Nephron (organoid): ENCODE data around the gene CIZ1.

Experiments
- H3K27ac Mint-ChIP-seq, 3 experiments: 2 replicates each; pipeline ENCODE4 v1.8.0; 2020; ENCODE audit warnings: mixed read lengths in 3 of 3, mild to moderate bottlenecking in 2 of 3, moderate library complexity in 1 of 3
- H3K27me3 Mint-ChIP-seq: 2 replicates; pipeline ENCODE4 v1.8.0; 2021; ENCODE audit warnings: low read depth, mild to moderate bottlenecking, moderate library complexity, mixed read lengths
- H3K36me3 Mint-ChIP-seq: 2 replicates; pipeline ENCODE4 v1.8.0; 2020; ENCODE audit warnings: low read depth, mixed read lengths
- H3K4me1 Mint-ChIP-seq: 2 replicates; pipeline ENCODE4 v1.8.0; 2020; ENCODE audit warnings: mixed read lengths
- H3K4me3 Mint-ChIP-seq, 3 experiments: 2 replicates each; pipeline ENCODE4 v1.8.0; 2020; ENCODE audit warnings: mild to moderate bottlenecking in 3 of 3, mixed read lengths in 3 of 3, moderate library complexity in 2 of 3
- H3K9me3 Mint-ChIP-seq: 2 replicates; pipeline ENCODE4 v1.8.0; 2020; ENCODE audit warnings: mixed read lengths
- CTCF ChIP-seq, 3 experiments: fragments of 200-600 bp; sonication (generic); IDR thresholded peaks; one replicate each; pipeline ENCODE4 v1.5.0; 2021; ENCODE audit warnings: antibody characterized with exemption in 3 of 3; ENCODE audit not compliant: unreplicated experiment in 3 of 3

The CIZ1 gene

GRCh38 chr9:128226412-128226801 is 35.0 kb upstream of the CIZ1 start:
- no peak for TF ChIP-seq CTCF (IDR thresholded peaks at IDR 0.05; ENCODE audit: unreplicated experiment in 3 of 3)
- Mint-ChIP-seq H3K27me3 (no peaks in the 10 kb centered on the region), H3K36me3 (peaks cover 39% of the 10 kb centered on the region), H3K9me3 (no peaks in the 10 kb centered on the region), H3K27ac (no peak overlapping the region), H3K4me1 (no peaks in the 10 kb centered on the region), H3K4me3 (no peak overlapping the region)

DNA sequence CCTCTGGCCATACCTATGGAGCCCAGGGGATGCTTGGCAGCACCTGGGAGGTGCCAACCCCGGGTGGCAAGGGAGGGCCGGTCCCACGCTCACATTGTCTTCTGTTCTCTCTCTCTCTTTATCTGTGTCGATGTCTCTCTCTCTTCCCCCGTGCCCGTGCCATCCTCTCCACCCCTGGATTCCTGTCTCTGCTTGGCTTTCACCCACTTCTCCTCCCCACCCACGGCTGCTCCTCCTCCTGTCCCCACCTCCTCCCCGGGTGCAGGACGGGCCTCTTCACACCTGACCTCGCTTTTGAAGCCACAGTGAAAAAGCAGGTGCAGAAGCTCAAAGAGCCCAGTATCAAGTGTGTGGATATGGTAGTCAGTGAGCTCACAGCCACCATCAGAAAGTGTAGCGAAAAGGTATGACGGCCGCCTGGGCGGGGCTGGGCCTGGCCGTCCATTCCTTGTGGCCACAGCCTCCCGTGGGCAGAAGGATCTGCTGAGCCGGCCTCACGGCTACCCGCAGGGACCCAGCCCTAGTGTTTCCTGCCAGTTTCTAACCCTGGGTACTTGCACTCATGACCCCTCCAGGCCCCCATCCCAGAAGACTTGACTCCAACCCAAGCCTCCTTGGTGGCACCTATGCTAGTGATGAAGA is 34.5 kb upstream of the CIZ1 start:
- H3K4me3 Mint-ChIP-seq, result no peak overlapping the region
- no peak for TF ChIP-seq CTCF (IDR thresholded peaks at IDR 0.05; ENCODE audit: unreplicated experiment in 3 of 3)
- no peaks in the 10 kb centered on the region for H3K27me3 Mint-ChIP-seq
- H3K27ac Mint-ChIP-seq, result no peak overlapping the region
- H3K36me3 Mint-ChIP-seq, result peaks cover 41% of the 10 kb centered on the region
- no peaks in the 10 kb centered on the region for H3K4me1 Mint-ChIP-seq
- H3K9me3 Mint-ChIP-seq, result no peaks in the 10 kb centered on the region

DNA sequence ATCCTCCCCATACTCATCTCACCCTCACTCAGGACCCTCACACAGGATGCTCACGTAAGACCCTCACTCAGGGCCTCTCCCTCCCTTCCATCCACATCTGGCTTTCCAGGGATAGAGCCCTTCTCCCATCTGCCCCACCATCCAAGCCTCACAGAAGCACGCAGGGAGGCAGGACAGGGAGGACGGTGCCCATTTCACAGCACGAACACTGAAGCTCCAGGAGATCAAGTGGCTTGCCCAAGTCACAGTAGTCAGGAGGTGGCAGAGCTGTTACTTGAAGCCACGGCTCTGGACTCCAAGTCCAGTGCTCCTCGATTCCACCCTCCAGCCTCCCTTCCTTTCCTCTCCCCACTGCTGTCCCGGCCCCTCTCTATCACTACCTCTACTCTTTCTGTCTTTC is 33.5 kb upstream of the CIZ1 start:
- TF ChIP-seq CTCF (IDR thresholded peaks at IDR 0.05; ENCODE audit: unreplicated experiment in 3 of 3), result no peak
- Mint-ChIP-seq H3K36me3 (peaks cover 50% of the 10 kb centered on the region), H3K4me1 (no peaks in the 10 kb centered on the region), H3K9me3 (no peaks in the 10 kb centered on the region), H3K27me3 (no peaks in the 10 kb centered on the region), H3K27ac (no peak overlapping the region), H3K4me3 (no peak overlapping the region)

GRCh38 chr9:128222880-128223670 is 31.7 kb upstream of the CIZ1 start:
- no peak overlapping the region for H3K4me3 Mint-ChIP-seq
- H3K4me1 Mint-ChIP-seq, result peaks cover 11% of the 10 kb centered on the region
- H3K36me3 Mint-ChIP-seq, result peaks cover 56% of the 10 kb centered on the region
- no peak overlapping the region for H3K27ac Mint-ChIP-seq
- H3K27me3 Mint-ChIP-seq, result peaks cover 4% of the 10 kb centered on the region
- no peak for TF ChIP-seq CTCF (IDR thresholded peaks at IDR 0.05; ENCODE audit: unreplicated experiment in 3 of 3)
- H3K9me3 Mint-ChIP-seq, result no peaks in the 10 kb centered on the region

DNA sequence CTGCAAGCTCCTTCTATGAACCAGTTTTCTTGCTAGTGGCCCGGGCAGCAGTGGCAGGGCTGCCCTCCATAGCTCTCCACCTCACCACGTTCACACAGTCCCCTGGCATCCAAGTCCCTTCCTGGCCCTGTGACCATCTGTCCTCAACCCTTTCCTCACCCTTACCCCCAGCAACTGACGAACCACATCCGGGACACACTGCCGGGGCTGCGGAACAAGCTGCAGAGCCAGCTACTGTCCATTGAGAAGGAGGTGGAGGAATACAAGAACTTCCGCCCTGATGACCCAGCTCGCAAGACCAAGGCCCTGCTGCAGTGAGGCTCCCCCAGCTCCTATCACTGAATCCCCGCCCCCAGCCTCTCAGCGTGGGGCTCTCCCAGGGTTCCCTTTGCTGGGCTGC is 30.7 kb upstream of the CIZ1 start:
- H3K27ac Mint-ChIP-seq, result no peak overlapping the region
- H3K36me3 Mint-ChIP-seq, result peaks cover 53% of the 10 kb centered on the region
- peaks cover 13% of the 10 kb centered on the region for H3K4me1 Mint-ChIP-seq
- no peak for TF ChIP-seq CTCF (IDR thresholded peaks at IDR 0.05; ENCODE audit: unreplicated experiment in 3 of 3)
- H3K9me3 Mint-ChIP-seq, result no peaks in the 10 kb centered on the region
- H3K27me3 Mint-ChIP-seq, result peaks cover 4% of the 10 kb centered on the region
- no peak overlapping the region for H3K4me3 Mint-ChIP-seq

DNA sequence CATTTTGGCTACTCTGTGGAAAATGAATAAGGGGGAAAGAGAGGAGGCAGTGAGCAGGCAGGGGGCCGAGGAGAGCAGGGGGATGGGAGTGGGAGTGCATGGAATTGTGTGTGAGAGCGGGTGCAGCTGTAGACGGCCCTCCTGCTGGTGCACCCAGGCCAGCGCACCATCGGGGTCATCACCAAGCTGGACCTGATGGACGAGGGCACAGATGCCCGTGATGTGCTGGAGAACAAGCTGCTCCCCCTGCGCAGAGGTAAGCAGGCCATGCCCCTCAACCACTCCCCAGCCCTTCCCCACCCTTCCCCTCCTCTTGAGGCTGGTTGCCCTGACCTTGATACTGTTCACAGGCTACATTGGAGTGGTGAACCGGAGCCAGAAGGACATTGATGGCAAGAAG is 28.5 kb upstream of the CIZ1 start:
- H3K27ac Mint-ChIP-seq, result no peak overlapping the region
- no peak overlapping the region for H3K4me3 Mint-ChIP-seq
- TF ChIP-seq CTCF (IDR thresholded peaks at IDR 0.05; ENCODE audit: unreplicated experiment in 3 of 3), result no peak
- H3K9me3 Mint-ChIP-seq, result no peaks in the 10 kb centered on the region
- H3K27me3 Mint-ChIP-seq, result peaks cover 4% of the 10 kb centered on the region
- peaks cover 39% of the 10 kb centered on the region for H3K36me3 Mint-ChIP-seq
- peaks cover 24% of the 10 kb centered on the region for H3K4me1 Mint-ChIP-seq
